Muscle layer of duodenum (tissue), 2 donors: ENCODE measurements around the gene FBXO8.
A peak's percentile ranks its signal among the peaks of the same experiment; 100 is the strongest.

Source experiments
- H3K27ac ChIP-seq: one replicate; pipeline ENCODE4 v1.7.0; 2013; ENCODE audit warnings: mild to moderate bottlenecking, low read length
- H3K27me3 ChIP-seq: one replicate; pipeline ENCODE4 v1.7.0; 2013; ENCODE audit warnings: low read depth, mild to moderate bottlenecking, control low read depth, low read length
- H3K36me3 ChIP-seq, 2 donors: one replicate each; pipeline ENCODE4 v1.7.0; 2013; ENCODE audit warnings: low read length in 2 of 2, control low read depth in 1 of 2, mild to moderate bottlenecking in 1 of 2; ENCODE audit not compliant: insufficient read depth in 2 of 2, control insufficient read depth in 1 of 2
- H3K4me1 ChIP-seq, 2 donors: one replicate each; pipeline ENCODE4 v1.7.0; 2013; ENCODE audit warnings: low read length in 2 of 2, mild to moderate bottlenecking in 2 of 2, control low read depth in 1 of 2, moderate library complexity in 1 of 2; ENCODE audit not compliant: insufficient read depth in 2 of 2, control insufficient read depth in 1 of 2
- H3K4me3 ChIP-seq, 2 donors: one replicate each; pipeline ENCODE4 v1.7.0; 2013; ENCODE audit warnings: low read length in 2 of 2, low read depth in 1 of 2, mild to moderate bottlenecking in 1 of 2
- H3K9me3 ChIP-seq, 2 donors: one replicate each; pipeline ENCODE4 v1.7.0; 2013; ENCODE audit warnings: low read length in 2 of 2, control low read depth in 1 of 2, mild to moderate bottlenecking in 1 of 2; ENCODE audit not compliant: control insufficient read depth in 1 of 2
- donor health status: healthy.

FBXO8 gene, protein sequence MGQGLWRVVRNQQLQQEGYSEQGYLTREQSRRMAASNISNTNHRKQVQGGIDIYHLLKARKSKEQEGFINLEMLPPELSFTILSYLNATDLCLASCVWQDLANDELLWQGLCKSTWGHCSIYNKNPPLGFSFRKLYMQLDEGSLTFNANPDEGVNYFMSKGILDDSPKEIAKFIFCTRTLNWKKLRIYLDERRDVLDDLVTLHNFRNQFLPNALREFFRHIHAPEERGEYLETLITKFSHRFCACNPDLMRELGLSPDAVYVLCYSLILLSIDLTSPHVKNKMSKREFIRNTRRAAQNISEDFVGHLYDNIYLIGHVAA

DNA sequence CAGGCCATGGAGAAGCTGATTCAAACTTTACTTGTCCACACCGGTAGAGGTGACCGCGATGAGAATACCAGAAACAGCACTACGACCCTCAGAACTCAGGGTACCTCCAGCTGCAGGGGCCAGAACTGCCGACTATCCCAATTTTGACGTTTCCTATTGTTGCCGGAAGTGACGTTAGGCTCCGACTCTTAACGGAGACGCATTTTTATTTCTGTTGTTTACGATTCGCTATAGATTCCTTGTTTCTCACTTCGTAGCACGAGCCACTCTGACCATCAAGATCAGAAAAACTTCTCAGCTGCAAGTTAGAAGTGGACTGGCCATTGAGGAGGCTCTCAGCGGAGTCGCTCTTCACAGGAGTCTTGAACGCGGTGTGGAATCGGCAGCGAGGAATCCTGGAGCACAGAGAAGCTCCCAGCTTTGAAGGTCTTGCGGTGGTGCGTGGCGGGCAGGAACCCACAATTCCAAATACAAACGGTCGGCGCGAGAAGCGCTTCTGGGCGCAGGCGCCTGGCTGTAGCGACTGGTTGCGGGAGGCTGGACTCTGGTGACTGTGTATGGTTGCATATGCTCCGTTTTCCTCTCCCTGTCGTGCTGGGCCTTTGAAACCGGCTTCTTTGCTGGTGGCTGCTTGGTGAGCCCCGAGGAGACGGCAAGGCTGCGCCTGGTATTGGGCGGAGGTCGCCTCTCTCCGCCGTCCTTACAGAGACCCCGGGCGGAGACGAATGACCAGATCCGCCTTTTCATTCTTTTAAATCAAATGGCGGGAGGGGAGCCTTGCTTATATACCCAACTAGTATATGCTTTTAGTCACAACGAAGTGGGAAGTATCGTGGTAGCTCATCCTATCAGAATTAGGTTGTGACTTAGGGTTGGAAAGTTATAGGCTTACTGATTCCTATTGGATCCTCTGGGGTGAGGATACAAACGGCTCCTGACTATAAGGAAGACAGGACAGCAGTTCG, at the start of gene FBXO8, which contains the start of gene CEP44:
Gene FBXO8 (minus strand): TSS at position 161 of the 965 bp plus-strand sequence. CDS start 20,575 bp downstream, outside the sequence.
Gene CEP44 (plus strand): TSS at position 405 of the 965 bp plus-strand sequence. CDS start 15,211 bp downstream, outside the sequence.
- Histone ChIP-seq H3K4me3 (peak within 1 kb of the TSS; percentile 75 to 97), H3K9me3 (no peaks in the 10 kb centered on the region), H3K4me1 (peaks cover 11 to 27% of the 10 kb centered on the region in 2 donors), H3K36me3 (no peaks in the 10 kb centered on the region), H3K27ac (peak within 1 kb of the TSS; percentile 100), H3K27me3 (no peaks in the 10 kb centered on the region)

DNA sequence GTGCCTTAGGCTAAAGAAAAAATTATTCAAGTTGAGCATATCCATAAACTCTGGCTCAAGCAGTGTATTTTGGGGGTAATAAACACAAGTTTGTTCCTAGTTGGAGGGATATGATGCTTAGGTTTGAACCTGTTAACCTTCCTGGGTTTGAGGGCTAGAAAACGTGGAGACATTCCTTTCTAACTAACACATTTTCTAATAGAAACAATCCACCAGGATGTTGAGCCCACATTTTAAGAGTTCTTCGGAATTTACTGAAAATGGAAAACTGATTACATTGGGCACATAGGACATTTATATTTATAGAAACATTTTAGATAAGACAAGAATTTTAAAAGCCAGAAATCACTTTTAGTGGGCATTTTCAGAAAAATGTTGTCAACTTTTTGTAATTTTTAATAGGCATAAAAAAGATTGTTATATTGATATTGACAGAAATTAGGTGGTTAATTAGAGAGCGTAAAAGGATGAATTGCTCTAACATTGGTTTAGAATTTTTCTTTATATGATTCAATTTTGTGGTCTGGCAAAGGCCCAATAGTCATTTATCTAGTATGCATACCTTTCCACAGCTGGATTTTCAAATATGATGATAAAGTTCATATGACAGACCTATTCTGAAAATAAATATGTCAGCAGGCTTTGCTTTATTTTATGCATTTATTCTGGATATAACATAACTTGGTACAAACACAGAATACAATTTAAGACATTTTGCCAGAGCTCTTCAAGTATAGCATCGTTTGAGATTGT, 49.5 kb upstream of the FBXO8 start:
- Histone ChIP-seq H3K27ac (no peak overlapping the region), H3K36me3 (no peaks in the 10 kb centered on the region), H3K9me3 (no peaks in the 10 kb centered on the region), H3K27me3 (no peaks in the 10 kb centered on the region), H3K4me1 (no peaks in the 10 kb centered on the region), H3K4me3 (no peak overlapping the region)

DNA sequence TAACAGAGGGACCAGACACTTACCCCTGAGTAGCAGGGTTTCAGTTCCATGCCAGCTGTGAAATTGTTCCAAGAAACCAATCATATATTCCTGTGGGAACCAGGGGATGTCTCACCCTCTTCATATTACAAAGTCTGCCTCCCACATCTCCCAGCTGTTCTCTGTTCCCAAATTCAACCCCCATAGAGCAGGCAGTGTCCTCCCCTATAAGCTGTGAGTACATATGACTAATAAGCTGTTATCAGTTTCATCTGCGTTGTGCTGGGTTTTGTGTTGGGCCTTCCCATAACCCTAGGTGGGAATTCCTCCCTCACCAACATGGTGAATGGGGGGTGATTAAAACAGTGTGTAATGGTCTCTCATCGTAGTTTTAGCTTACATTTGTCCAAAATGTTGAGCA, 41.3 kb upstream of the FBXO8 start:
- Histone ChIP-seq H3K4me3 (no peak overlapping the region), H3K9me3 (no peaks in the 10 kb centered on the region), H3K27ac (no peak overlapping the region), H3K36me3 (no peaks in the 10 kb centered on the region), H3K4me1 (no peaks in the 10 kb centered on the region), H3K27me3 (no peaks in the 10 kb centered on the region)

DNA sequence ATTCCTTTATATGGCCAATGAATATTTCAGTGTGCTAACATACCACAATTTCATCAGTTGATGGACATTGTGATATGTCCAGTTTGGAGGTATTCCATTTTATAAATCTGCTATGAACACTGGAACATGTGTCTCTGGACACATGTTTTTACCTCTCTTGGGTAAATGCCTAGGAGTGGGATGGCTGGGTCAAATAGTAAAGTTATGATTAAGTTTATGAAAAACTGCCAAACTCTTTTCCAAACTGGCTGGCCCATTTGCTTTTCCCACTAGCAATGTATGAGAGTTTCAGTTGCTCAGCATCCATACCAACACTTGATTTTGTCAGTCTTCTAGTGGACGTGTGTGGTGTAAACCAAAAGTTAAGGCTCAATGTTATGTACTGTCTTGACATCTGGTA, 40.8 kb upstream of the FBXO8 start:
- H3K27ac ChIP-seq: no peak overlapping the region
- H3K27me3 ChIP-seq: no peaks in the 10 kb centered on the region
- H3K4me3 ChIP-seq: no peak overlapping the region
- no peaks in the 10 kb centered on the region for H3K36me3 ChIP-seq
- no peaks in the 10 kb centered on the region for H3K9me3 ChIP-seq
- no peaks in the 10 kb centered on the region for H3K4me1 ChIP-seq

DNA sequence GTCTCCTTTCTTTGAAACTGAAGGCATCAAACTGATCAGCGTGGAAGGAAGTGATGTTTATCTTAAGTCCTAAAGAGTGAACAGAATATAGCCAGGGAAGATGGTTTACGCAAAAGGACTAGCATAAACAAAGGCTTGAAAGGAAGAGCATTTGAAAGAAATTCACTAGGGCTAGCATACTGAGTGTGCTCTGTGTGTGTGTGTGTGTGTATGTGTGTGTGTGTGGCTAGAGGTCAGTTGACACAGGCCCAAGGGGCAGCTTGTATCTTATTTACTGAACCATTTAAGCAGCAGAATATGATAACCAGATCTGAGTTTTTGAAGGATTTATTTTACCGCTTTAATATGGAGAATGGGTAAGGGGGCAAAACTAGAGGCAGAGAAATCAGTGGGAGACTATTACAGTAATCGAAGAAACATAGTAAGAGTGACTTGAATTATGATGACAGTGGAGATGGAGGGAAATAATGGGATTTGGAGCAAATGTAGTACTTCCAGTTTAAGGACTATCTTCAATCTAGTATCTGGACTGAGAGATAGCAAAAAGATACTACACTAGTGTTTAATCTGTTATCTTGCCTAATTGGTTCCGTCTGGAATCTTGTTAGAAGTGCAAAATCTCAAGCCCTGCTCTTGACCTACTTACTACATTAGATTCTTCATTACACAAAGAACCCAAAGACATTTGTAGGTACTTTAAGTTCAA, 37.2 kb upstream of the FBXO8 start:
- no peaks in the 10 kb centered on the region for H3K36me3 ChIP-seq
- H3K9me3 ChIP-seq: no peaks in the 10 kb centered on the region
- no peak overlapping the region for H3K27ac ChIP-seq
- no peak overlapping the region for H3K4me3 ChIP-seq
- H3K4me1 ChIP-seq: peaks cover 0 to 4% of the 10 kb centered on the region in 2 donors
- H3K27me3 ChIP-seq: no peaks in the 10 kb centered on the region

DNA sequence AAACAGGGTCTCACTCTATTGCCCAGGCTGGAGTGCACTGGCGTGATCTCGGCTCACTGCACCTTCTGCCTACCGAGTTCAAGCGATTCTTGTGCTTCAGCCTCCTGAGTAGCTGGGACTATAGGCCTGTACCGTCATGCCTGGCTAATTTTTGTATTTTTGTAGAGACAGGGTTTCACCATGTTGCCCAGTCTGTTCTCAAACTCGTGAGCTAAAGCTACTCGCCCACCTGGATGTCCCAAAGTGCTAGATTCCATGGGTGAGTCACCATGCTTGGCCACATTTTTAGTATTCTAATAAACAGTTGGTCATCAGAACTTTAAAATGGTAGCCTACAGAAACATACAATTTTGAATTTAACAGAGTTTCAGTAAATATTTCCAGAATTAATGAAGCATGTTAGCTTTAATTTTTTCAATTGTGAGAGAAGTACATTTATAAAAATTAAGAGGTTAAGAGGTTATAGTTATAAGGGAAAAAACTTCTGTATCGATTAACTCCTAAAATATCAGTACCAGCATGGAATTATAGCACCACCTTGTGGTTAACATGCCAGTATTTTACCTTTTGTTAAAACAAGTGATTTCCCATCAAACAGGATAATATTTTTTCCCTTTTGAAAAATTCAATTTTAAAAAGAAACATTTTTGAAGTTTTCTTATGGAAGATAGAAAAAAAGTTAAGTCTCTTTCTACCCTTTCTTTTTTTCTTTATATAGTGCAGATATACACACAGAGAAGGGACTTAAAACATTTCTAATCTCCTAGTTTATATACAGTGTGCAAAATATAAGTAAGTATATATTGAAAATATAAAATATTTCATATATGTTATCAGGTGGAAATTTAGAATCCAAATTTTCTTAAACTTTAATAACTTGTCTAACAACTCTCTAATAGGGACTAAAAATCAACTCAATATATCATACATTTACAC, 35.6 kb upstream of the FBXO8 start:
- Histone ChIP-seq H3K36me3 (no peaks in the 10 kb centered on the region), H3K4me3 (no peak overlapping the region), H3K27me3 (no peaks in the 10 kb centered on the region), H3K4me1 (peaks cover 0 to 4% of the 10 kb centered on the region in 2 donors), H3K9me3 (no peaks in the 10 kb centered on the region), H3K27ac (no peak overlapping the region)

DNA sequence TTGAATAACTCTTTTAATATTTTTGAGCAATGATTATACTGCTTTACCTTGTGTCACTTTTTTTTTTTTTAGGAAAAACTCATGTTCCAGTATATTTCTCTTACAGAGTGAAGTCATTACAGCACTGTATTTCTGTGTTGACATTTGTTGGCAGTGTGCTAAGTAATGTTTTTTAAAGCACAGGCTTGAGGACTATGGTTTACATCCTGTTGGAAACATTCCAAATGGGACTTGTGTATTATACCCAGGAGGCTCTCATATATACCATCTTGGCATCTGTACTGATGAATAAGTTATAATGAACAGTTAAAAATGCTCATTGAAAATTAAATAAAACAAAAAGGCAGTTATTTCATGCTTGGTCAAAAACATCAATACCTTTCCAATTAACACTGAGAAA, 34.1 kb upstream of the FBXO8 start:
- Histone ChIP-seq H3K36me3 (peaks cover 0 to under 1% of the 10 kb centered on the region in 2 donors), H3K27me3 (no peaks in the 10 kb centered on the region), H3K9me3 (no peaks in the 10 kb centered on the region), H3K27ac (no peak overlapping the region), H3K4me1 (peaks cover 0 to 4% of the 10 kb centered on the region in 2 donors), H3K4me3 (no peak overlapping the region)

DNA sequence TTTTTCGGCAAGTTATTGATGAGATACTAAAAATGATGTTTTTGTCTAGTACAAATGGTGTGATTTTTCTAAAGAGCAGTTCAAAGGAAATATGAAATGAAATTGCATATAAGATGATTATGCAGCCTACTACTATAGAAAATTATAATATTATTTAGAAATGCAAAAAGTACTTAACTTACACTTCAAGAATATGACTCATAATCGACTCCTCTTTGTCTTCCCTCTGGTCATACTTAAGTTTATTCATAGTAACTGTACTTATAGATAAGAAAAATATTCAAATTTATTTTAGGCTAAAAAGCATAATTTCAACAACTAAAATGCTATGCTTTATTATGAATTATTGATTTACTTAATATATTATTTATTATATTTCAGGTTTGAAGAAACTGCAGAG, 33.5 kb upstream of the FBXO8 start:
- Histone ChIP-seq H3K27me3 (no peaks in the 10 kb centered on the region), H3K4me3 (no peak overlapping the region), H3K4me1 (peaks cover 0 to 4% of the 10 kb centered on the region in 2 donors), H3K36me3 (peaks cover 0 to 3% of the 10 kb centered on the region in 2 donors), H3K9me3 (no peaks in the 10 kb centered on the region), H3K27ac (no peak overlapping the region)

DNA sequence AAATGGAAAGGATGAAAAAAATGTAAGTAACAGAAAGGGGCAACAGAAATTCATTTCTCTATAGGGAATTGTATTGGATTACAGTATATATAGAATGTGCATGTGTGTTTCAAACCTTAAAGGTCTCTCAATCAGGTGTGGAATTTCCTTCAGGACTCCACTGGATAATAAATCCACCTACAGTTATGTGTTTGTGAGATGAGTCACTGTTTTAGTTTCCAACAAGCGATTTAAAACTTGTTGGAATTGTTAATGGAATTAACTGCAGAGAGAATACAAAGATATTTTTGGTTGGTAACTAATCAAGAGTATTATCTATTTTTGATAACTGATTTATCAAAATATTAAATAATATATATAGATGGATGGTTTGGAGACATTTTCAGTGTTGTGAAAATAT, 33.1 kb upstream of the FBXO8 start:
- H3K27ac ChIP-seq: no peak overlapping the region
- no peak overlapping the region for H3K4me3 ChIP-seq
- peaks cover 0 to 3% of the 10 kb centered on the region in 2 donors for H3K36me3 ChIP-seq
- H3K9me3 ChIP-seq: no peaks in the 10 kb centered on the region
- H3K4me1 ChIP-seq: peaks cover 0 to 4% of the 10 kb centered on the region in 2 donors
- no peaks in the 10 kb centered on the region for H3K27me3 ChIP-seq

DNA sequence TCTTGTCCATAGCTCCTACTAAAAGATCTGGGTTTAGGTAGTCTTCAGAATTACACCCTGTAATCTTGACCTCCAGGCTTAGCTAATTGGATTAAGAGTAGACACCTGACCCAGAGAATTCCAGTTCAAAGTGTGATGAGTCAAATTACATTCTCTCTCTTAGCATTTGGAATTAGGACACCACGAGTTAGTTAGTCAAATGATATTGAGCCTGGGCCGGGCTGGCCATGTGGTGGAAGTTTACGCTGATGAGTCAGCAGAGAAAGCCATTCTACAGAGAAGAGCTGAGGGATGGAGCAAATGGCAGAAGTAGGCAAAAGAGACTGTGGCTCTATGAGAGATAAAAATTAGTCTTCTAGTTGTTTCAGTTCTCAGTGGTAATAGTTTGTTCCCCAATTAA, 31.3 kb upstream of the FBXO8 start:
- Histone ChIP-seq H3K36me3 (peaks cover 0 to 4% of the 10 kb centered on the region in 2 donors), H3K27ac (no peak overlapping the region)

More for the DNA sequence above, 31.3 kb upstream of the FBXO8 start:
- no peaks in the 10 kb centered on the region for H3K27me3 ChIP-seq
- H3K4me3 ChIP-seq: no peak overlapping the region
- H3K9me3 ChIP-seq: no peaks in the 10 kb centered on the region
- peaks cover 0 to 4% of the 10 kb centered on the region in 2 donors for H3K4me1 ChIP-seq
